ENCODE measurements around the gene NDUFA8.

GRCh38 chr9:122192261-122192875 is 32.8 kb upstream of the NDUFA8 start:
- no peak for TF ChIP-seq CTCF (IDR thresholded peaks at IDR 0.05)
- no peak for TF ChIP-seq POLR2A (IDR thresholded peaks at IDR 0.05)
